ENCODE data around the gene DHDH.
"Not testable (repeated sequence)": the region's sequence is repeated elsewhere in the genome, so short reads cannot be mapped to it uniquely, and the experiment has no call there.

The DHDH gene

GRCh38 chr19:48906324-48906723 is 27.2 kb upstream of the DHDH start:
- H3K27me3 Mint-ChIP-seq = no peaks in the 10 kb centered on the region
- no peaks in the 10 kb centered on the region for H3K9me3 Mint-ChIP-seq
- no peak overlapping the region for H3K4me3 Mint-ChIP-seq
- H3K36me3 Mint-ChIP-seq = peaks cover 75% of the 10 kb centered on the region
- no peak for ATAC-seq
- no peak overlapping the region for H3K27ac Mint-ChIP-seq
- peaks cover 20% of the 10 kb centered on the region for H3K4me1 Mint-ChIP-seq

- Mint-ChIP-seq H3K9me3 (no peaks in the 10 kb centered on the region), H3K4me3 (no peak overlapping the region), H3K27ac (no peak overlapping the region), H3K27me3 (no peaks in the 10 kb centered on the region), H3K36me3 (peaks cover 81% of the 10 kb centered on the region), H3K4me1 (peaks cover 9% of the 10 kb centered on the region)
- ATAC-seq = no peak
These were observed 25.8 kb upstream of the DHDH start for GRCh38 chr19:48907671-48908070.

- H3K27ac Mint-ChIP-seq = peak overlapping the region; percentile 70
- not testable (repeated sequence) for H3K4me3 Mint-ChIP-seq, H3K27me3 Mint-ChIP-seq, H3K9me3 Mint-ChIP-seq, H3K4me1 Mint-ChIP-seq
- ATAC-seq = peak; percentile 45
- peaks cover 84% of the 10 kb centered on the region for H3K36me3 Mint-ChIP-seq
These were observed 23.9 kb upstream of the DHDH start for GRCh38 chr19:48909424-48910077.

- no peak for ATAC-seq
- H3K27me3 Mint-ChIP-seq = no peaks in the 10 kb centered on the region
- H3K4me3 Mint-ChIP-seq = no peak overlapping the region
- H3K36me3 Mint-ChIP-seq = peaks cover 75% of the 10 kb centered on the region
- H3K27ac Mint-ChIP-seq = no peak overlapping the region
- H3K9me3 Mint-ChIP-seq = no peaks in the 10 kb centered on the region
- H3K4me1 Mint-ChIP-seq = peaks cover 7% of the 10 kb centered on the region
These were observed 22.7 kb upstream of the DHDH start for GRCh38 chr19:48910803-48911202.

GRCh38 chr19:48913114-48913889 is 20.2 kb upstream of the DHDH start:
- peak; percentile 56 for ATAC-seq
- H3K4me1 Mint-ChIP-seq = peaks cover 15% of the 10 kb centered on the region
- no peak overlapping the region for H3K4me3 Mint-ChIP-seq
- no peak overlapping the region for H3K27ac Mint-ChIP-seq
- H3K27me3 Mint-ChIP-seq = no peaks in the 10 kb centered on the region
- peaks cover 64% of the 10 kb centered on the region for H3K36me3 Mint-ChIP-seq
- no peaks in the 10 kb centered on the region for H3K9me3 Mint-ChIP-seq

GRCh38 chr19:48914181-48914580 is 19.3 kb upstream of the DHDH start:
- ATAC-seq = no peak
- Mint-ChIP-seq H3K36me3 (peaks cover 67% of the 10 kb centered on the region), H3K4me1 (peaks cover 20% of the 10 kb centered on the region), H3K4me3 (no peak overlapping the region), H3K27ac (no peak overlapping the region), H3K9me3 (no peaks in the 10 kb centered on the region), H3K27me3 (no peaks in the 10 kb centered on the region)

GRCh38 chr19:48915757-48916156 is 17.7 kb upstream of the DHDH start:
- H3K4me3 Mint-ChIP-seq = no peak overlapping the region
- peaks cover 59% of the 10 kb centered on the region for H3K36me3 Mint-ChIP-seq
- ATAC-seq = no peak
- H3K27me3 Mint-ChIP-seq = no peaks in the 10 kb centered on the region
- no peak overlapping the region for H3K27ac Mint-ChIP-seq
- H3K4me1 Mint-ChIP-seq = peaks cover 13% of the 10 kb centered on the region
- H3K9me3 Mint-ChIP-seq = no peaks in the 10 kb centered on the region

- H3K4me1 Mint-ChIP-seq = peaks cover 13% of the 10 kb centered on the region
- peaks cover 55% of the 10 kb centered on the region for H3K36me3 Mint-ChIP-seq
- H3K27ac Mint-ChIP-seq = peak overlapping the region; percentile 83
- H3K9me3 Mint-ChIP-seq = no peaks in the 10 kb centered on the region
- no peak overlapping the region for H3K4me3 Mint-ChIP-seq
- no peaks in the 10 kb centered on the region for H3K27me3 Mint-ChIP-seq
- ATAC-seq = peak; percentile 12
These were observed 15.4 kb upstream of the DHDH start for GRCh38 chr19:48918071-48918470.

- H3K27ac Mint-ChIP-seq = peak overlapping the region; percentile 83
- H3K36me3 Mint-ChIP-seq = peaks cover 55% of the 10 kb centered on the region
- no peak overlapping the region for H3K4me3 Mint-ChIP-seq
- no peak for ATAC-seq
- no peaks in the 10 kb centered on the region for H3K27me3 Mint-ChIP-seq
- peaks cover 13% of the 10 kb centered on the region for H3K4me1 Mint-ChIP-seq
- H3K9me3 Mint-ChIP-seq = no peaks in the 10 kb centered on the region
These were observed 14.7 kb upstream of the DHDH start for GRCh38 chr19:48918801-48919247.

- not testable (repeated sequence) for ATAC-seq, H3K27me3 Mint-ChIP-seq, H3K27ac Mint-ChIP-seq, H3K4me3 Mint-ChIP-seq, H3K9me3 Mint-ChIP-seq
- Mint-ChIP-seq H3K36me3 (peaks cover 50% of the 10 kb centered on the region), H3K4me1 (peaks cover 13% of the 10 kb centered on the region)
These were observed 14.2 kb upstream of the DHDH start for GRCh38 chr19:48919271-48919670.

GRCh38 chr19:48920949-48921348 is 12.6 kb upstream of the DHDH start:
- no peaks in the 10 kb centered on the region for H3K9me3 Mint-ChIP-seq
- peaks cover 13% of the 10 kb centered on the region for H3K4me1 Mint-ChIP-seq
- ATAC-seq = no peak
- no peak overlapping the region for H3K4me3 Mint-ChIP-seq
- H3K27ac Mint-ChIP-seq = no peak overlapping the region
- no peaks in the 10 kb centered on the region for H3K27me3 Mint-ChIP-seq
- H3K36me3 Mint-ChIP-seq = peaks cover 44% of the 10 kb centered on the region

- peak; percentile 50 for ATAC-seq
- no peaks in the 10 kb centered on the region for H3K27me3 Mint-ChIP-seq
- no peak overlapping the region for H3K4me3 Mint-ChIP-seq
These were observed 11.6 kb upstream of the DHDH start for GRCh38 chr19:48921721-48922500.

GRCh38 chr19:48922548-48923490 is 10.7 kb upstream of the DHDH start:
- Mint-ChIP-seq H3K4me3 (no peak overlapping the region), H3K4me1 (peaks cover 9% of the 10 kb centered on the region), H3K36me3 (peaks cover 37% of the 10 kb centered on the region), H3K27me3 (no peaks in the 10 kb centered on the region), H3K27ac (peak overlapping the region; percentile 13), H3K9me3 (no peaks in the 10 kb centered on the region)
- ATAC-seq = no peak

More at GRCh38 chr19:48921721-48922500, 11.6 kb upstream of the DHDH start:
- H3K27ac Mint-ChIP-seq = no peak overlapping the region
- no peaks in the 10 kb centered on the region for H3K9me3 Mint-ChIP-seq
- H3K4me1 Mint-ChIP-seq = peaks cover 13% of the 10 kb centered on the region
- H3K36me3 Mint-ChIP-seq = peaks cover 40% of the 10 kb centered on the region

GRCh38 chr19:48925240-48925843 is 8.2 kb upstream of the DHDH start:
- no peaks in the 10 kb centered on the region for H3K9me3 Mint-ChIP-seq
- H3K4me3 Mint-ChIP-seq = no peak overlapping the region
- H3K36me3 Mint-ChIP-seq = peaks cover 21% of the 10 kb centered on the region
- no peak overlapping the region for H3K27ac Mint-ChIP-seq
- no peaks in the 10 kb centered on the region for H3K27me3 Mint-ChIP-seq
- no peaks in the 10 kb centered on the region for H3K4me1 Mint-ChIP-seq
- no peak for ATAC-seq

Measured in stimulated activated memory B cell treated with anti-CD40 and anti-IgM and Interleukin-4, amounts not matched to agents 10 μg/mL and 1 μg/mL and 100 μg/mL, for 72 hours (primary cell).